ENCODE measurements around the gene MED26.
A peak's percentile ranks its signal among the peaks of the same experiment; 100 is the strongest.

Gene MED26

DNA sequence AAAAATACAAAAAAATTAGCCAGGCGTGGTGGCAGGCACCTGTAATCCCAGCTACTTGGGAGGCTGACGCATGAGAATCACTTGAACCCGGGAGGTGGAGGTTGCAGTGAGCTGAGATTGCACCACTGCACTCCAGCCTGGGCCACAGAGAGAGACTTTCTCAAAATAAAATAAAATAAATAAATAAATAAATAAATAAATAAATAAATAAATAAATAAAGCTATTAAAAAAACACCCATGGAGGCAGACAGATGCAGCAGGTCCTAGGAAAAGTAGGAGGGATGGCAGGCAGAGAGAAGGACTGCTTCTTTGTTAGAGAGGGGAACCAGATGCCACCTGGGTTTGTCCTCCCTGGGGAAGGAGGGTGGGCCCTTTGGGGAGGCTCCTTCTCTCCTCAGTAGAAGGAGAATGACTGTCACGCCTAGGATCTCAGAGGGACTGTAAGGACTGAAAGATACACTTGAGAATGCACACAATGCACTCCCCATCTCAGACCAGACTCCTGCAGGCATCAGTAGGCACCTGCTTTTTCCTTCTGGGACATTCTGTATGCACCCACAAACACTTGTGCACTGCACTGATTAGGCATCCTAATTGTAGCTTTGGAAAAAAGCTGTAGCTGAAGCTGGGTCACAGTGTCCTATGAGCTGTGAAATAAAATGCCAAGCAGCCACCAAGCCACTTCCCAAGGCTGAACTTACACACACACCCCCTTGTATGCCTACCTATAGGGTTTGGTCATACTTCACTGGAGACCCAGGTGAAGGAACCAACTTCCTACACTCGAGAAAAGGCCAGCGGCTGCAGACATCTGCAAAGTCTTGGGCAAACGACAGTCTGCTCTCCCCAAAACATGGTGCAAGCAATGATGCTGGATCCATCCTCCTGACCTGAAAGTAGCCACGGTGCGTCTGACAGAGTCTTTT lies 36.9 kb downstream of the MED26 start:
- no peak for DNase-seq (ENCODE audit: low read depth in 3 of 3)

DNA sequence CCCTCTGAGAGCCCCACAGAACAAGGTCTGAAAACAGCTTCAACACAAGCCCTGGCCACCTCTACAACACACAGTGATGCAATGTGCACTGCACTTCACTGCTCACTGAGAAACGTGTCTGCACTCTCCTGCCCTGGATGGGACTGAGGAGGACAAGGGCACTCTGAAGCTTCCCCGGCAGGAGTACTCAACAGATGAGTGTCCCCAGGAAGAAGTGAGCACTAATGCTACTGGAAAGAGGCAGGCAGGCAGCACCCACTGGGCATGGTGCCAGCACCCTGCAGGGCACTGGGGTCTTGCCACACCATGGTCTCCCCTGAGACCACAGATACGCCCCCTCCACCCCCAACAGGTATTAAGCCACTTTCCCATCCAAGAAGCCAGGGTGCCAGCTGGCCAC lies 38.1 kb downstream of the MED26 start:
- DNase-seq (ENCODE audit: low read depth in 3 of 3): no peak

DNA sequence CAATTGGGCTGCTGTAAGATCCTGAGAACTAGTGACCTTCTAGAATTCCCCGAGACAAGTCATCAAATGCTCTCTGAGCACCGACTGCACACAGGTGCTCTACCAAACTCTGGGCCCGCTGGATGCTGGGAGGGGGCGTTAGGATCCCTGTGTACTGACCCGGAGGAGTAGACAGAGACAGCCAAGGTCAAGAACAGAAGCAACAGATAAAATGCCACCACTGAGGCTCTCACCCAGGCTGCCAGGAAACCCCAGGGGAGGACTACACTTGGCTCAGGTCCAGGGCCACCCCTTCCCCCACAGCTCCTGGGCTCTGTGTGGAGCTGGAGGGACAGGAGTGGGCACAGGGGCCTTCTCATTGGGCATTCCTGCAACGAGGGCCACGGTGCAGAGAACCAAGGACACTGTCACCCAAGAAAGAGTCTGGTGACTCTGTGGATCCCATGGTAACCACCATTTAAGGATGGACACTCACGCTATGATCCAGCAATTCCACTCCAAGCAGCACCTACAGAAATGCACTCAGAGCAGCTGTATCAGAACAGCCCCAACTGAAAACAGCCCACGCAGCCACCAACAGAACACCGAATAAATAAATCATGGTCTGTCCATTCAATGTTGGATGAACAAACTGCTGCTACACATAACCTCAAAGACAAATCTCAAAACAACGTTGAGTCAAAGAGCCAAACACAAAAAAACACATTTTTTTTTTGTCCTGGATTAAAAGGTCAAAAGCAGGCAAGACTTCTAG lies 39.0 kb downstream of the MED26 start:
- DNase-seq (ENCODE audit: low read depth in 3 of 3): no peak

DNA sequence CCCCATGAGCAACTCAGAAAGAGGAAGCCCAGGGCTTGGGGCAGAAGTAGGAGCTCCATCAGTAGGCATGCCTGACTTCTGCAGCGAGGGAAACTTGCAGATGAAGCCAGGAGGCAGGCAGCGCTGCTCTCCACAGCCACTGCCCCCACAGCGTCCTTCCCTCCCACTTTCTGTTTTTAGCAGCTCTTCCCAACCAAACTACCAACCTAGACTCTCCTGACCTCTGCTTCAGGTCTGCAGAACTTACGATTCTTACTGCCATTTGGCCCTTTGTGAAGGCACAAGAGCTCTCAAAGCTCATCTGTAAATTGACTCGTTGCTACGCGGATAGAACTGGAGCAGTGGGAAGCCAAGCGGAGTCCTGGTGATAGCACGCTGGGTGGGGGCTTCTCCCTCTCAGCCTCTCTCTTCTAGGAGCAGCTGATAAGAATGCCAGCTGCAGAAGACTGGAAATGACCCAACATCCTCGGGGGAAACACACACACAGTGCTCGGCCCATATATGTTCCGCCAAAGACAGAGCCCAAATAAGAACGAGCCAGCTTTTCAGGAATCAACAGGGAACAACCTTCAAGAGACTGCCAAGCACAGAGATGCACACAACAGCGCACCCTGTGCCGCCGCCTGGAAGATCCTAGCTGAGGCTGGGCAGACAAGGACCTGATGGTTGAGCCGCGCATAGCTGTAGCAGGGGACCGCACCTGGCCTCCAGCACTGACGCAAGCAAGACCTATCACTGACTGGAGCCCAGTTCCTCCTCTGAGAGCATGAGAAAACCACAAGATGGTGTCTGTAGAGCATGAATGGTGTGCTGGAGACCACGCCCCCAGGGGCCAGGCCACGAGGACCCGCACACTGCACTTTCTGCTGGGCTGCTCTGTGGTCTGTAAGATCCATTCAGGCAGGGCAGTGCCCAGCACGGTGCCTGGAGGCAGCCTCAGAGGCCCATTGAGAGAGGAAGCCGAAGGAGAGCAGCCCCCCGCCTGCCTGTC lies 39.9 kb downstream of the MED26 start:
- DNase-seq (ENCODE audit: low read depth in 3 of 3): peak in 2 of 3 donors; percentile 54 to 59

DNA sequence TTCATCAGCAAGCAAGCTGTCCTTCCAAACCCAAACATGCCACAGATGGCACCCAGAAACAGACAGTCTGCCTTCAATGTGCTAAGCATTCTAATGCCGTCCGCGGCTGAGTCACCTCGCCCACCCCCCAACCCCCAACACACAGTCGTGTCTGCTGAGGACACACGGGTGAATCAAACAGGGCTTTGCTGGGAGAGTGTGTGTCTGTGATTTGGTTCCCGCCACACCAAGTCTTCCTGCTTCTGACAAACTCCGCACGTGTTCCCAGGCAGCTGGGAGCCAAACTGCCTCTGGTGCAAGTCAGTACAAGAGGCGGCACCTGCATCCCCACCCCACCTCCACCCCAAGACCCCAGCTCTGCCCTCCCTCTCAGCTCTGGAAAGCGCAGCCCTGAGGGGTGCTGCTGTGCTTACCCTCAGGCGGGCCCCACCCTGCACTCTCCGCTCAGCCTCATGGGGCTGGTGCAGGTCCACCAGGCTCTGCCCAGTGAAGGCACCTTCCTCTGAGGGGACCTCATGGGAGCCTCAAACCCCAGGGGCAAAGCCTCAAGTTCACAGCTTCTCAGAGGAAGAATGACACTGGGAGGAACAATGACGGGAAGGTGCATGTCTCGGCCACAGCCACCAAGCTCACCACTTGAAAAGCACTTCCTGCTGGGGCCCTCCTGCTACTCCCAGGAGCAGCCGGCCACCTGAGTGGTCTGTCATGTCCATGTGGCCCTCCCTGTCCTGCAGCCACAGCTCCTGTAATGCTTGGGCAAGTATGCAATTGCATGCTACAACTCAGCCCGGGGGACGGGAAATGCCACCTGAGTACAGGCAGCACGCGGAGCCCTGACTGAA lies 40.8 kb downstream of the MED26 start:
- DNase-seq (ENCODE audit: low read depth in 3 of 3): no peak

DNA sequence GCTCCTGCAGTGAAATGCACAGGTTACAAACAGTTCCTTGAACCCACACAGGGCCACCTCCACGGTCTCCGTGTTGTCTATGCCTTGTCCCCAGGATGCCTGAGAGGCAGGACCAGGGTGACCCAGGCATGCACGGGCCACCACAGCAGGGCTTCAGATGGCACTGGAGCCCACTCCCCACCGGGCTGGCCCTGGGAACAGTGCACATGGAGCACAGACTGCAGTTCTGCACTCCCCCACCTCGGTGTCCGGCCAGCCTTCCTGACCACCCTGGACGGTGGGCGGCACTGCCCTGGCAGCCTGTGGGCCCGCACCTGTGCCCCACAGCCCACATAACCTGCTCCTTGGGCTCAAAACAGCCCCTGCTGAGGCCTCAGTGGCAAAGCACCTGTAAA lies 41.5 kb downstream of the MED26 start:
- no peak for DNase-seq (ENCODE audit: low read depth in 3 of 3)

DNA sequence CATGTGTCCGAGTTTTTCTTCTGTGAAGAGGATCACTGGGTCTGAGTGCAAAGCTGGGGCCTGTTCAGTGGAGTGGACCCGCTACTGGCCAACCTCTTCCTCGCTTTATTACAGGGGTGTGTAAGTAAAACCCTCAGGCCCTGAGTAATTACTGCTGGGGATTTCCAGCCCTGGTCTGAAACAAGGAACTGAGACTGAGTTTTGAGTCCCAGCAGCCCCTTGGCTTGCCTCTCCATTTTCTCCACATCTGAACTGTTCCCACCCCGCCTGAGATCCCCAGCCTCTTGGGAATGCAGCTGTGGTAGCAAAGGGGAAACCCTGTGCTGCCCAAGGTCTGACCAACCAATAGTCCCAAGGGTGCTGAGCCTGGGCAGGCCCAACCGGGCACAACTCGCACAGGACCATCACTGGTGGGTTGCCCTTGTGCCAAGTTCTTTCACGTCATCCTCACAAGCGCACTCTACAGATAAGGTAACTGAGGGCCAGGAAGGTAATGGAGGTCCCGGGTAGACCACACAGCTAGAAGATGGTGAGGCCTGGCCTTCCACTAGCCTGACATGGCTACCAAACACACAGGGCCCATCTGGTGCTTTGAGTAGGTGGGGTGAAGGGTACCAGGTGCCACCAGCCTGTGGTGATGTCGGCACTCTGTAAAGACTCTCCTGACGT lies 42.1 kb downstream of the MED26 start:
- DNase-seq (ENCODE audit: low read depth in 3 of 3): no peak

DNA sequence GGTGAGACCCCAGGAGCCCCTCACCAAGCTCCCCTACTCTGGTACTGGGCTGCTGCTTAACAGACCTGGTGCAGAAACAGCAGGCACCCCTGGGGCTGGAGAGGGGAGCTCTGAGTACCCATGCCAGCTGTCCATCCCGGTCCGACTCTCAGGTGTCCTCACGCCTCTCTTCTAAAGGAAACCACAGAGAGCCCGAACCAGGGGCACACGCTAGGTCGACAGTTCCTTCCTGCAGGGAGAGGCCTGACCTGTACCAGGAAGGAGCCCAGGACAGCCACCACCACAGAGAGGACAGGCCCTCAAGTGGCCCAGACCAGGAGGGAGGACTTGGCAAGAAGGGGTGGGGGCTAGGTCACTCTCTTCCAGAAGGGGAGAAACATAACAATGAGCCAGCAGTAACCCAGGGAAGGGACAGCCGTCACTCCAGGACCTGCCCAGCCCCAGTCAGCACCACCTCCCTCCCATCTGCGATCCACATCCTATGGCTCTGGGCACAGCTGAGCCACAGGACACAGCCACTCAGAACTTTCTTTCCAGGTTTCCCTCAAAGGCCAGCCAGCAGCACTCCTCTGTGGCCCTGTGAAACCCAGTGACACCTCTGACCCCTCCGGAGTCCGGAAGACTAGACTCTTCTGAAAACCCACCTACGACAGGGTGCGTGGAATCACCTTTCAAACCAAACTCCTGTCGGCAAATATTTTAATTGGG lies 42.8 kb downstream of the MED26 start:
- no peak for DNase-seq (ENCODE audit: low read depth in 3 of 3)

DNA sequence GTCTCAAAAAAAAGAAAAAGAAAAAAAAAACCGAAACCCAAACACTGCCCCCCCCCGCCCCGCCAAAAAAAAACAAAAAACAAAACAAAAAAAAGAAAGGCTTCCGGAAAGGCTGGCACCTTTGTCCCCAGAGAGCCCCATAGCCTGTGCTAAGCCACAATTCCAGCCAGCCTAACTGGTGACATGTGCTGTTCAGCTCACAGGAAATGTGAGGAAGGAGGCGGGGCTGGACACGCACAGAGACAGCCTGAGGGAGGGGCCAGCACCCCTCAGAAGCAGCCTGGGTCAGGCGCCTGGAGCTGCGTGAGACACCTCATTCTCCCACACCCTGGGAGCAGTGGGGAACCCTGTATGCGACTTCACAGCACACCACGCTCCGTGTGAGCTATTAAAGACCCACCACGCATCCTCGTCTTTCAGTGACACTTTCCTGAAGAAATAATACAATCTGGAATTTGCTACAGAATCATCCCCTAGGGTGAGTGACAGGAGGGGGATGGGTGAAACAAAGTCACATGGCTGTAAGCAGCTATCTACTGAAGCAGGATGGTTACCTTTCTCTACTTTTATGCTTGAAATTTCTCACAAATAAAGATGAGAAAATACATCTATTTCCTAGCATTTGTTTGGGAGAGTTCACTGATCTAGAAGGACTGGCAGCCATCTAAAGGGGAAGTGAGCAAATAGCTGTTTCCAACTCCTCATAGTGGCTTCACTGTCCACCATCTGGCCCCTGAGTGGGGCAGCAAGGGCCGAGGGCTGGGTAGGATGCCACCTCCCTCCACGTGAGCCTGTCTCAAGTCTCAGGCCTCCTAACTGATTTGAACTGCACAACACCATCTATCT lies 43.5 kb downstream of the MED26 start:
- peak; percentile 76 to 86 (median 79) for DNase-seq (ENCODE audit: low read depth in 3 of 3)

DNA sequence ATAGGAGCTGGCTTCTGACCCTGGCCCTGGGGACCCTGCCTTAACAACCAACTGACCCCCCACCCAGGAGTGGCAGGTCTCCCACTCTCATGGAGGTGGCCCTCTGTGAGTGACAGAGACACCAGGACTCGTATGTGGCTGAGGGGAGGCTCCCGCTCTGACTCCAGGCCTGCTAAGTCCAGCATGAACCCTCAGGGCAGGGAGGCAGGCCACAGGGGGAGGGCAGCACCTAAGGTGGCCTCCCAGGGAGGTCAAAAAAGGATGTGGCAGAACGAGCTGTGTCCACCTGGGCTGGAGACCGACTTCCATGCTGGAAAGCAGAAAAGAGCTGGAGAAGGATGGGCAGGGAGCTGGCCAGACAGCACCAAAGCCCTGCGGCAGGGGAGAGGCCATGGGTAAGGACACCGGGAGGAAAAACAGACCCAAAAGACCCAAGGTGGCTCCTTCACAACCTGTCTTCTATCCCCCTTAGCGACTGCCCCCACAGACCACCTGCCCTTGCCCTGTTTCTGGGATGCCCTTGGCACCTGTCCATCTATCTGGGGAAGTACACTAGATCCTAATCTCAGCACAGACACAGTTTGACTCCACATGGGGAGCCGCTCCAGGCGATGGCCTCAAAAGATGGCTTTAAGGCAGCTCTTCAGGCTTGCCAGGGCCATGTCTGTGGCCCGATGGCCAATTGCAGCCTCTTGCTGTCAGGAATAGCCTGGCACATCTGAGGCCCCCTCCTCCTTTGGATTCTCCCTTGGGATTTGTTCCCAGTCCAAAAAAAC lies 45.3 kb downstream of the MED26 start:
- DNase-seq (ENCODE audit: low read depth in 3 of 3): no peak

DNA sequence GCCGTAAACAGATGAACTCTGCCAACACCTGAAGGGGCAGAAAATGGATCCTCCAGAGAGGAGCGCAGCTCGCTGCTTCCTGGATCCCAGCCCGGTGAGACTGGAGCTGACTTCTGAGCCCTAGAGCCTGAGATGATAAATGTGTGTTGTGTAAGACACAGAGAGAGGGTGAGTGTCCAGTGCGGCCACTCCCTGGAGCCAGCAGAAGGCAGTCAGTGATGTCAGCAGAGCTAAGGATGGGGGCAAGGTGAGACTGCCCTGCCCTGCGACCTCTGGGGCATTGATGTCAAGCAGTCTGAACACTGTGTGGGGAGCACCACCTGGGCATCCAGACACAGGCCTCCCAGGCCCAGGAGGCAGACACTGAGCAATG lies 46.0 kb downstream of the MED26 start:
- DNase-seq (ENCODE audit: low read depth in 3 of 3): no peak

DNA sequence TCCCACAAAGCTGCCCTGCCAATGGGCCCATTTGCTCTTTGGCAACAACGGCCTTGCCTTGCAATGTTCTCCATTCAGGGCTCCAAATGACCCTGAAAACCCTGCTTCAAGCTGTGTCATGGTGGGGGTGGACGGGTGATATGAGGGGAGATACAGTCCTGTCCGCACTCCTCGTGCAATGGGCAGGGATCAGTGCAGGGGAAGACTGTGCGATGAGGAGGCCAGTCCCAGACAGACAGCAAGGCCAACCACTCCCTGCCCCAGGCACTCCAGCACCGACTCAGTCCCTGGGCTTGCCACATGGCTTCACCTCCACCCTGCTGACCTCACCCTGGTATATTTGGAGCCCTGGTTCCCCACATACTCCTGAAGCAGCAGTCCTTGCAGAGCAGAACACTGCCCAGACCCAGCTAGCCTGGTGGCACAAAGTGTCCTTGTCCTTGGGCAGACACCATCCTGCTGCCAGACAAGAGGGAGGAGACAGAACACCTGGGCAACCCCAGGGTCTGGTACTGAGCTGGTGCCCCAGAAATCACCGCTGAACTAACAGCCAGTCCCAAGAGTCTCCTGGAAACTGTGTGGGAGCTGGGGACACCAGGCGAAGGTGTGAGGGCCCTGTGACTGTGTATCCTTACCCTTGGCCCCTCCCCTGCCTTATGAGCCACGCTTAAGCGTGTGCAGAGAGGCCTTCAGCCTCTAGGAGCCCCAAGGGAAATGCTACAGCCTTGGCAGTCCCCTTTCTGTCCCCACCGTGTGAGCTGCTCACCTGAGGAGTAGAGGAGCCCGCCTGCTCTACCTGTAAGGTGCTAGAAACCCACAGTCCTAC lies 46.6 kb downstream of the MED26 start:
- no peak for DNase-seq (ENCODE audit: low read depth in 3 of 3)

DNA sequence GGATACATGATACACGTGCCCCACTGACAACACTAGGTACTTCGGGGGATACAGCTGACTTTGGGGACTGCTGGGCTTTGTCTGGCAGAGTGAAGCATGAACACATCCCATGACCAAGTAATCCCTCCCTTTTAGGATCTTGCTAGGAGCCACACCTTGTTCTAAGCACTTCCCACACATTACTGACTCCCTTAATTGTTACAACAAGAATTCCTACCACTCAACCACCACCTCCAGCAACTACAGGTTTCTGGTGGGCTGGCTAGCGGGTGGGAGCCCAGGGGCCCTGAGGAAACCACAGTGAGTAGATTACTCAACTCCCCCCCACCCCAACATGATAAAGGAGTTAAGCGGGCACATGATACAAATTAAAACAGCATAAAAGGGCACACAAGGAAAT lies 48.6 kb downstream of the MED26 start:
- DNase-seq (ENCODE audit: low read depth in 3 of 3): no peak

DNA sequence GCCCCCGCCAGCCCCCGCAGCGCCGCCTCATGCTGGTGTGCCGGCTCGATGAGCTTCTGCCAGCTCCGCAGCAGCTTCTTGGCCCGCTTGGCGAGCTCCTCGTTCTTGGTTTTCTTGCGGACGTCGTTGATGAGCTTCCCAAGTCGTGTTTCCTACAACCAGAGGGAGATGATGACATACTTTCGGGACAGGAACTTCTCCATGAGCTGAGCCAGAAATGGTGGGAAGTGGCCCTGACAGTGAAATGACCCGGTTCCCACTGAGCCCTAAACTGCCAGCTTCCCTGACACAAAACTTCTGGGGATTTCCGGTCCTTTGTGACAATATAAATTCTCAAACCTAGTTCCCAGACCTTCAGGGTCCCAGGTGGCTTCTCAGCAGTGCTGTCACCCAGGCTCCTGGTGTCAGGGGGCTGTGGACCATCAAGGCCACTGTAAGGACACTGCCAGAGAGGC lies 50.4 kb downstream of the MED26 start:
- DNase-seq (ENCODE audit: low read depth in 3 of 3): no peak

DNA sequence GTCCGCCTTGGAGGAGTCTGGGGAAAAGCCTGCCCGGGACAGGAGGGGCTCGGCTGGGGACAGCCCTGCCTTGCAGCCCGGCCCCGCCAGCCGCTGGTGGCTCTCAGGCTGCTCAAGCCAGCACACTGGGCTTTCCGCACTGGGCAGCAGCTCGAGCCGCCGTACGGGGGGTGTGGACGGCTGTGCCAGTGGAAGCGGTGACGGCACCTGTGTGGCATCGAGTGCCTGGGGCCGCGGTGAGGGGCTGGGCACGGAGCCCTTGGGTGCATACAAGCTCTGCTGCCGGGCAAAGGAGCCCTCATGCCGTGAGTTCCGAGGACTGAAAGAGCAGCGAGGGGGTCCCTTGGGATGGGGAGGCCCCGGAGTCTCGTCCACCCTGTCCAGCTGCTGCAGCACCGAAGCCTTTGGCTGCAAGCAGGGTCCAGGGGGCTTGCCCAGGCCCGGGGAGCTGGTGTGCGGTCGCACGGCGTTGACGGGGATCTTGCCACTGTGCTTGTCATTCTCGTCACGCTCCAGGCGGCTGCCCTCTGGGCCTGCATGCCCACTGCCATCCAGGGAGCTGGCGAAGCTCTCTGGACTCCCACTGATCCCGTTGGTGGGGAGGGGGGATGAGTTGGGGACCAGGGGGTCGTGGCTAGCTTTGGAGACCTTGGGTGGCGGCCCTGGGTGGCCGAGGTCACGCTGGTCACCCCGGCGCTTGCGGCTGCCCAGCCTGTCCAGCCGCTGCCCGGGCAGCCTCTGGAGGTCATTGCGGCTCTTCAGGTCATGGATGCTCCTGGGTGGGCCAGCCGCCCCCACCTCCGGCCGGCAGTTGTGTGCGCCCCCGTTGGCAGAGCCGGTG lies 51.1 kb downstream of the MED26 start:
- DNase-seq (ENCODE audit: low read depth in 3 of 3): no peak
